Inferior parietal cortex (tissue), 1 donor: ENCODE measurements around the gene C10orf143.

ENCODE experiments used
- DNase-seq: peaks from one replicate; pipeline ENCODE4 v3.0.0-alpha.2; 2016; ENCODE audit errors: extremely low spot score

The C10orf143 gene

GRCh38 chr10:130016095-130016494 is 94.5 kb downstream of the C10orf143 start:
- no peak for DNase-seq

- no peak for DNase-seq
Measured at GRCh38 chr10:130015075-130015695, 95.4 kb downstream of the C10orf143 start.

GRCh38 chr10:130014263-130015074 is 96.2 kb downstream of the C10orf143 start:
- DNase-seq, result no peak
